HEK293T (cell line): ENCODE measurements around the gene CAPN15.

Source experiments
- CTCF ChIA-PET: fragments of 350-600 bp; formaldehyde crosslinking; extraction: SDS; loops from one replicate; lab custom pipeline; 2021; ENCODE audit warnings: antibody characterized with exemption, inconsistent platforms; lab: Yijun Ruan, JAX
- POLR2A ChIA-PET: fragments of 350-600 bp; formaldehyde crosslinking; extraction: SDS; loops from one replicate; lab custom pipeline; 2020; ENCODE audit warnings: antibody characterized with exemption, inconsistent platforms; lab: Yijun Ruan, JAX
- DNase-seq: peaks from one replicate; pipeline ENCODE4 v3.0.0; 2012; ENCODE audit warnings: mixed read lengths; ENCODE audit errors: extremely low spot score
- ARNT ChIP-seq: fragments of 450-650 bp; IDR thresholded peaks from 2 replicates; pipeline ENCODE4 v1.6.1; 2017; ENCODE audit warnings: mild to moderate bottlenecking
- BHLHE40 ChIP-seq: fragments of 450-650 bp; IDR thresholded peaks from 2 replicates; pipeline ENCODE4 v1.6.1; 2016; ENCODE audit warnings: mild to moderate bottlenecking, moderate library complexity, borderline replicate concordance
- CTBP1 ChIP-seq: fragments of 450-650 bp; IDR thresholded peaks from 2 replicates; pipeline ENCODE4 v1.6.1; 2016; ENCODE audit warnings: borderline replicate concordance
- ELF4 ChIP-seq: fragments of 450-650 bp; IDR thresholded peaks from 2 replicates; pipeline ENCODE4 v1.6.1; 2017; ENCODE audit warnings: antibody characterized with exemption
- FOXA1 ChIP-seq: fragments of 450-650 bp; IDR thresholded peaks from 2 replicates; pipeline ENCODE4 v1.6.1; 2016; ENCODE audit warnings: mild to moderate bottlenecking
- FOXK2 ChIP-seq: fragments of 450-650 bp; IDR thresholded peaks from 2 replicates; pipeline ENCODE4 v1.6.1; 2016; ENCODE audit warnings: mild to moderate bottlenecking
- FOXM1 ChIP-seq: fragments of 450-650 bp; IDR thresholded peaks from 2 replicates; pipeline ENCODE4 v1.6.1; 2017; ENCODE audit warnings: mild to moderate bottlenecking, borderline replicate concordance
- HDGF ChIP-seq: fragments of 450-650 bp; IDR thresholded peaks from 2 replicates; pipeline ENCODE4 v1.6.1; 2017; ENCODE audit warnings: antibody characterized with exemption, borderline replicate concordance
- L3MBTL2 ChIP-seq: fragments of 450-650 bp; conservative IDR thresholded peaks from 2 replicates; pipeline ENCODE4 v1.6.1; 2016; ENCODE audit warnings: mild to moderate bottlenecking
- LEF1 ChIP-seq: fragments of 450-650 bp; IDR thresholded peaks from 2 replicates; pipeline ENCODE4 v1.6.1; 2017; ENCODE audit warnings: mild to moderate bottlenecking, borderline replicate concordance
- NFRKB ChIP-seq: fragments of 450-650 bp; IDR thresholded peaks from 2 replicates; pipeline ENCODE4 v1.6.1; 2016; ENCODE audit warnings: mild to moderate bottlenecking, moderate library complexity
- SP1 ChIP-seq: fragments of 450-650 bp; IDR thresholded peaks from 2 replicates; pipeline ENCODE4 v1.6.1; 2017
- SUZ12 ChIP-seq: fragments of 450-650 bp; IDR thresholded peaks from 2 replicates; pipeline ENCODE4 v1.6.1; 2016; ENCODE audit warnings: mild to moderate bottlenecking
- TARDBP ChIP-seq: fragments of 450-650 bp; IDR thresholded peaks from 2 replicates; pipeline ENCODE4 v1.6.1; 2016
- ZNF384 ChIP-seq: fragments of 450-650 bp; IDR thresholded peaks from 2 replicates; pipeline ENCODE4 v1.6.1; 2016
- TF ChIP-seq, protein P1 (sequence below): fragments of 450-650 bp; IDR thresholded peaks from 2 replicates; pipeline ENCODE4 v1.6.1; 2016

The CAPN15 gene

DNA sequence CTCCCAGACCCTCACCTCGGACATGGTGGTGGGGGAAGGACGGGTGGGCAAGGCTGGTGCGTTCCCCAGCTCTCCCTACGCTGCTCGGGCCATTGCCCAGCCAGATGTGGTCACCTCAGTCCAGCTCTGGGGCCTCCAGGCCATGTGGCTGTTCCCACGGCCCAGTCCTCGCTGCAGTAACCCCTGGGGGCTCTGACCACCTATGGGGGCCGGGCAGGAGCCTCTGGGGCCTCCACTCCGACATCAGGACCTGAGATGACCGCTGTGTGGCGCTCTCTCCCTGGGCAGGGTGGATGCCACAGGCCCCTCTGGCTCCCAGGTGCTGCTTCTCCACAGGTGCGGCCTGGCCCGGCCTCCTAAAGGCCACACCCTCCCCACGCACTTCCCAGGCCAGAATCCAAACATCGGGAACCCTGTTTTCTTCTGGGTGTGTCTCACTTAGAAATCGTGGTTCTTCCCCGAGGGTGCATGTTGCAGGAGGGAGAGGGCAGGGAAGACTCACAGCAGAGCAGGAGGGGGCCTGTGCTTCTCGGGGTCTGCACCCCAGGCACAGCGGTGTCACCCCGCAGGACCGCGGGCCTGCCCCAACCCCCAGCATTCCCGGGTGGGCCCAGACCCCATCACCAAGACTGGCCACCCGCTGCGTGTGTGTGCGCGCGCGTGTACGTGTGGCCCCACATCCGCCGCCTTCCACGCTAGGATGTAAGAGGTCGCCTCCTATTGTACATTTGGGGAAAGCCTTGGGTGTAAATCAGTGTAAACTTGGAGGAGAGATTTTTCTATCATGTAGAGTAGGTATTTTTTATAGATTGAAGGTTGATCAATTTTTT lies 5.9 kb upstream of the CAPN15 start:
- no peak for DNase-seq
- ChIA-PET POLR2A (no interaction called here), CTCF (no interaction called here)
- TF ChIP-seq HDGF (no peak), ARNT (no peak), ELF4 (no peak), SP1 (no peak), LEF1 (no peak), FOXK2 (no peak), L3MBTL2 (no peak), BHLHE40 (no peak), SUZ12 (no peak)
- TF ChIP-seq, protein P1, sequence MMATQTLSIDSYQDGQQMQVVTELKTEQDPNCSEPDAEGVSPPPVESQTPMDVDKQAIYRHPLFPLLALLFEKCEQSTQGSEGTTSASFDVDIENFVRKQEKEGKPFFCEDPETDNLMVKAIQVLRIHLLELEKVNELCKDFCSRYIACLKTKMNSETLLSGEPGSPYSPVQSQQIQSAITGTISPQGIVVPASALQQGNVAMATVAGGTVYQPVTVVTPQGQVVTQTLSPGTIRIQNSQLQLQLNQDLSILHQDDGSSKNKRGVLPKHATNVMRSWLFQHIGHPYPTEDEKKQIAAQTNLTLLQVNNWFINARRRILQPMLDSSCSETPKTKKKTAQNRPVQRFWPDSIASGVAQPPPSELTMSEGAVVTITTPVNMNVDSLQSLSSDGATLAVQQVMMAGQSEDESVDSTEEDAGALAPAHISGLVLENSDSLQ = no peak

DNA sequence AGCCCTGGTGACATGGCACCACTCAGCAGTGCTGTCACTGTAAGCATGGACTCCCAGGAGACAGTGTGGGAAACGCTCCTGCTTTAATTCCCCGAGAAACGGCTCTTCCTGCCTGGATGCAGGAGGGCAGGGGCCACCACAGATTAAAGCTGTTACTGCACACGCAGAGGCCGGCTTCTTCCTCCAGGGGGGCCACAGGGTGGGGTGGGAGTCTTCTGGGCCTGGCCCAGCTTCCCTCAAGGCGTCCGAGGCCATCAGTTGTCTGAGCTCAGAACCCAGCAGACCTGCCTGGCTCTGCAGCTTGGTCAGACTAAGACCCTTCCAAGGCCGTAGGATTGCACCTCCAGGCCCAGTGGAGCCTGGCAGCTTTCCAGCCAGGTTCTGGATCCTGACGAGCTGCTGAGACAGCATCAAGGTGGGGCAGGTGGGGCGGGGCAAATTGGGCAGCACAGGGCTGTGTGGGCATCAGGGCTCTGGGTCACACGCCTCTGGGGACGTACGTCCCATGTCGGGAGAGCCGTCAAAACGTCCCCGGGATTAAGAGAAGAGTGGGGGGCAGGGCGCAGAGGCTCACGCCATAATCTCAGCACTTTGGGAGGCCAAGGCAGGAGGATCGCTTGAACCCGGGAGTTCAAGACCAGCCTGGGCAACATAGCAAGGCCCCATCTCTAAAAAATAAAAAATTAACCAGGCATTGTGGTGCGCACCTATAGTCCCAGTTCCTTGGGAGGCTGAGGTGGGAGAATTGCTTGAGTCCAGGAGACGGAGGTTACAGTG lies 5.0 kb upstream of the CAPN15 start:
- ChIA-PET CTCF (no interaction called here), POLR2A (no interaction called here)
- no peak for TF ChIP-seq FOXK2
- TF ChIP-seq ARNT = no peak
- TF ChIP-seq FOXA1 = no peak
- DNase-seq = no peak

DNA sequence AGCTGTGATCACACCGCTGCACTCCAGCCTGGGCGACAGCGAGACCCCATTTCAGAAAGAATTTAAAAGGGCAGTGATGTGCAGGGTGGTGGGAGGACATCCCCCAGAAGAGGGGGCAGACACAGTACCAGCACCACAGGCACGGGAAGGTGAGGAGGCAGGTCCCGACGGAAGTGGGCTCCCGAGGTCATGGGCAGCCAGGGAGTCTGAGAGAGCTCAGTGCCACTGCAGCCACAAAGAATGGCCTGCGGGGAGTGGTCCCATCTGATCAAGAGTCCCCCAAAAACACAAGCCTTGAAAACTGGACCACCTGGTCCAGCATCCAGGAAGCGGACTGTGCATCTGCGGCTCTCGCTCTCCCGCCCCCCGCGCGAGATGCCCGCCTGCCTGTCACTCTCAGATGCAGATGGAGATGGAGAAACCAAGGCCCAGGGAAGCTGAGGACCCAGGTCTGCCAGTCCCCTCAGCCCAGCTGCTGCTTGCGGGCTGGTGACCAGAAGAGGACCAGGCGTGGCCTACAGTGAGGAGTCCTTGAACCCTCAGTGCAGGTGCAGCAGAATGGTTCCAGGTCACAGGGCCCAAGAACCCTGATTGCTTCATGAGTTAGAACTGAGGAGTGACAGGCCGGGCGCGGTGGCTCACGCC lies 4.3 kb upstream of the CAPN15 start:
- no peak for TF ChIP-seq ELF4
- TF ChIP-seq NFRKB = no peak
- TF ChIP-seq FOXA1 = no peak
- no peak for TF ChIP-seq SUZ12
- no peak for TF ChIP-seq ARNT
- no peak for TF ChIP-seq TARDBP
- no peak for TF ChIP-seq LEF1
- CTCF ChIA-PET = no interaction called here
- DNase-seq = no peak
- POLR2A ChIA-PET = interaction anchor here (0.6 kb wide), 1 partner anchor 26 kb away, joined by 3 read pairs; no protein-coding TSS in a partner anchor

DNA sequence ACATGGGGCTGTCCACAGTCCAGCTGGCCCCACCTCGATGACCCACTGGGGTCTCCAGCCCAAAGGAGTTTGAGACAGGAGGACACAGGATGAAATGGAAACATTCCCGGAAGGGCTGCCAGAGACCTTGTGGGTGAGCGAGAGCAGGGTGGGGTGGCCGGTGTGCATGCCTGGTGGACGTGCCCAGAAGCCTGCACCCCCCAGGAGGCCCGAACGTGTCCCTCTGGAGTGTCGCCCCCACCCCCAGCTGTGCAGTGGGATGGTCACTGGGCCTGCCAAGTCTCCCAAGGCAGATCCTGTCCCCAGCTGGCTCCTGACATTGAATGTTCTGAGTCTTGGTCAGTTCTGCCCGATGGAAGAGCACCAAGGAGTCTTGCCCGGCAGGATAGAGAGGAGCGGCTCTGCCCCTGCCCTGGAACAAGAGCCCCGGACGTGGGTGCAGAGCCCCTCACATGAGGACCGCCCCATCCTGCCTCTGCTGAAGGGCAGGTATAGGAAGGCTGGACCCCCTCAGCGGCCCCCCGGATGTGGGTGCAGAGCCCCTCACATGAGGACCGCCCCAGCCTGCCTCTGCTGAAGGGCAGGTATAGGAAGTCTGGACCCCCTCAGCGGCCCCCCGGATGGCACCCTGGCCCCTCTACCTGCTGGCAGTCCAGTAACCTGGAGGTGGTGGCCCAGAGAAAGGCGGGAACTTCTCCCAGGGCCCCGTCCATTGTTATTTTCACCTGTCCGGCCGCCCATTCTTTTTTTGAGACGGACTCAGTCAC lies 3.1 kb upstream of the CAPN15 start:
- CTCF ChIA-PET = no interaction called here

DNA sequence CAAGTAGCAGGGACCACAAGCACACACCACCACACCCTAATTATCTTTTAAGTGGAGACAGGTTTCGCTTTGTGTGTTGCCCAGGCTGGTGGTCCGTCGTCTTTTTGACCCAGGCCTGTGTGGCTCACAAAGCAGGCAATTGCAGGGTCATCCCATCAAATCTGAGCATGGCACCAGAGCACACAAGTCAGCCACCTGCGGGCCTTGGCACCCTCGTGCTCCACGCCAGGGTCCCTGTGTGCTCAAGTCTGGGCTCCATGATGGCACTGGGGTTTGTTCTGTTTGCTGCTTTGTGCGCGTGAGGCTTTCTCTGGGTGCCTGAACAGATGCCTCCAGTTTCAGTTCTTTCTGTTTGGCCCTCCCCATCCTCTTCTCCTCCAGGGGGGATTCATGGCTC lies 2.4 kb upstream of the CAPN15 start:
- TF ChIP-seq HDGF (no peak), NFRKB (no peak), FOXM1 (no peak), TARDBP (no peak), SUZ12 (no peak), SP1 (no peak), ARNT (no peak), BHLHE40 (no peak), LEF1 (no peak), CTBP1 (no peak), L3MBTL2 (no peak), ZNF384 (no peak), FOXA1 (no peak), FOXK2 (no peak)
- TF ChIP-seq, protein P1 = no peak
- CTCF ChIA-PET = no interaction called here
- POLR2A ChIA-PET = no interaction called here
- DNase-seq = no peak

More for the DNA sequence above, 3.1 kb upstream of the CAPN15 start:
- TF ChIP-seq BHLHE40 = no peak
- TF ChIP-seq ARNT = no peak
- no peak for TF ChIP-seq ZNF384
- TF ChIP-seq L3MBTL2 = no peak
- no peak for TF ChIP-seq TARDBP
- no peak for TF ChIP-seq NFRKB
- TF ChIP-seq LEF1 = no peak
- no peak for TF ChIP-seq ELF4
- TF ChIP-seq FOXK2 = no peak
- no peak for TF ChIP-seq SUZ12
- no peak for DNase-seq
- POLR2A ChIA-PET = no interaction called here

DNA sequence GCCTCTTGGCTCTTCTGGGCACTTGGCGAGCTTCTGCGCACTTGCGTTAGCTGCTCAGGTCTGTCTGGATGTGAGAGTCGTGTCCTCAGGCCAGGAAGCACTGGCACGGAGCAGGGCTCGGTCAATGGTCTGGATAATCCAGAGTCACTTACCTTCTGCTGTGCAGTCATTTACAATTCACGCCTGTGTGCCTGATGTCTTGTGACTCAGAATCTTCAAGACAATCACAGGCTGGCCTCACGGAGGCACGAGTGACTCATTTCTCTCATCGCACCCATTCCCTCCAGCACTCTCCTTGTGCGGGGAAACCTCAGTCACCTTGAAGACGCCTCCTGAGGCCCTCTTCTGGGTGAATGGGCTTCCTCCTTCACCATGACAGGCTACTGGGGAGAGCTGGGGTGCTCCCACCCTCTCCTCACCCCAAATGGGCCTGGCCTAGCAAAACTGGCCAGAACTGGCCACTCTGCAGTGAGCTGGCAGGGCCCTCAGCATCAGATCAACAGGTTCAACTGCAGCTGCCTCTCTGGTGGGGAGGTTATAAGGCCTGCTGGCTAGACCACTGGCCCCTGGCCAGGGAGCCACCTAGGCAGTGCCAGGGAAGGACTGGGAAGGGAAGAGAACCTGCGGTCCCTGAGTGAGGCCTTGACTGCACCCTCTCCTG lies 1.9 kb upstream of the CAPN15 start:
- no peak for DNase-seq
- CTCF ChIA-PET = no interaction called here
- POLR2A ChIA-PET = interaction anchor here (0.8 to 1.4 kb wide), 7 partner anchors 8 to 63 kb away, joined by 3 to 4 read pairs (median 3); no protein-coding TSS in a partner anchor
- TF ChIP-seq ZNF384 (no peak), CTBP1 (no peak), LEF1 (no peak), HDGF (no peak), FOXM1 (no peak), ARNT (no peak), SUZ12 (no peak), FOXK2 (no peak), NFRKB (no peak), BHLHE40 (no peak), SP1 (no peak), ELF4 (no peak), TARDBP (no peak), FOXA1 (no peak), L3MBTL2 (no peak)
- TF ChIP-seq, protein P1 = no peak
